T47D (cell line): ENCODE data around the gene TNFAIP3.
"Not testable (repeated sequence)": the region's sequence is repeated elsewhere in the genome, so short reads cannot be mapped to it uniquely, and the experiment has no call there.

Experiments used
- DNase-seq, 2 experiments: peaks; one replicate each; pipeline versions ENCODE4 v3.0.0 to v3.0.0-alpha.2; 2011 to 2012; ENCODE audit warnings: low read depth in 1 of 2, low spot score in 1 of 2
- JUND ChIP-seq: IDR thresholded peaks from 2 replicates; pipeline ENCODE4 v1.6.1; 2012; ENCODE audit warnings: low read depth
- in situ Hi-C: cut with HindIII; loops from 2 replicates; pipeline ENCODE4 v1.10.0; 2016; ENCODE audit warnings: low sequenced_read_pairs, low pct_unique_long_range_greater_than_20kb

The TNFAIP3 gene

GRCh38 chr6:137878486-137879285 is 11.6 kb downstream of the TNFAIP3 start:
- no peak for DNase-seq
- in situ Hi-C loops: no loop called here
- no peak for TF ChIP-seq JUND

DNA sequence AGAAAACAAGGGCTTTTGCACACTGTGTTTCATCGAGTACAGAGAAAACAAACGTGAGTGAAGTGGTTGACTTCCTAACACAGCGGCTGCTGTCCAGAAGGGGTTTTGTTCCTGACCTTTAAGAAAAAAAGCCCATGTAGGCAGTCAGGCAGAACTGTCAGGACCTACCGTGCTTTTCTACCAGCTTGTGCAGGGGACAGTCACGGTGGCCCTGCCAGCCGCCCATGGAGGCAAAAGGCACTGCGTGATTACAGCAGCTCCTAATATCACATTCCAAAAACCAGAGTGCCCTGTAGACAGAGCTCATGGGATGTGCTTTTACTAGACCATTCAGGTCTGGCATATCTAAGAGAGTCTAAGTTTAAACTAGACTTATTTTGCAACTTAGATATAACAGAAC is 12.2 kb downstream of the TNFAIP3 start:
- no peak for DNase-seq
- TF ChIP-seq JUND: no peak
- in situ Hi-C loops: no loop called here

DNA sequence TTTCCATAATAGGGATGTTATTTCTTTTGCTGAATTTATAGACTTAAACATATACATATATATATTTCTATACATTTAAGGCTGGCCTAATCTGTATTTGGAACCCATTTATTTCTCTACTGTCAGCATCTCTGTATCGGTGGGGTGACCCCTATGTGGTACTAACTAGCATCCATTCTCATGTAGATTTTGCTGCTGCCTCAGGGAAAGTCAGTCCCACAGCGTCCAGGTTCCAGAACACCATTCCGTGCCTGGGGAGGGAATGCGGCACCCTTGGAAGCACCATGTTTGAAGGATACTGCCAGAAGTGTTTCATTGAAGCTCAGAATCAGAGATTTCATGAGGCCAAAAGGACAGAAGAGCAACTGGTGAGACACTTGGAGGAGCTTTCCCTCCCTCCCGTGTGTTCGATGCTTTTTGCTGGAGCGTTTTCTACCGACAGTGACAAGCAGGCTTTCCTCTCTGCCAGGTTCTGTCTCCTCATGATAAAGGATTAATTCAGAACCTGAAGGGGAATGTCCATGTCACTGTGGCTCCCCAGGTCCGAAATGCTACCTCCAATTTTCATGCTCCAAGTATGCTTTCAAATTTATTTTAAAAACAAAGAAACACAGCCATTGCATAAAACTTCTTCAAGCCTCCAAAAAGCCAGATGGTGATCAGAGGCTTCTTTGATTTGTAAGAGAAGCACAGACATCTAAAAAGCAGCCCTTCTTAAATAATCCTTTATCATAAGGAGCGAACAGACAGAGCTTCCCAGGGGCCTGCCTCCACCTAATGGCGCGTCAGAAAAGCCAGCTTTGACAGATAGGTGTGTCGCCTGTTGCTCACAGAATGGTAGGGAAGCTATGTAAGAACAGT is 13.1 kb downstream of the TNFAIP3 start:
- DNase-seq: no peak
- in situ Hi-C loops: no loop called here
- no peak for TF ChIP-seq JUND

DNA sequence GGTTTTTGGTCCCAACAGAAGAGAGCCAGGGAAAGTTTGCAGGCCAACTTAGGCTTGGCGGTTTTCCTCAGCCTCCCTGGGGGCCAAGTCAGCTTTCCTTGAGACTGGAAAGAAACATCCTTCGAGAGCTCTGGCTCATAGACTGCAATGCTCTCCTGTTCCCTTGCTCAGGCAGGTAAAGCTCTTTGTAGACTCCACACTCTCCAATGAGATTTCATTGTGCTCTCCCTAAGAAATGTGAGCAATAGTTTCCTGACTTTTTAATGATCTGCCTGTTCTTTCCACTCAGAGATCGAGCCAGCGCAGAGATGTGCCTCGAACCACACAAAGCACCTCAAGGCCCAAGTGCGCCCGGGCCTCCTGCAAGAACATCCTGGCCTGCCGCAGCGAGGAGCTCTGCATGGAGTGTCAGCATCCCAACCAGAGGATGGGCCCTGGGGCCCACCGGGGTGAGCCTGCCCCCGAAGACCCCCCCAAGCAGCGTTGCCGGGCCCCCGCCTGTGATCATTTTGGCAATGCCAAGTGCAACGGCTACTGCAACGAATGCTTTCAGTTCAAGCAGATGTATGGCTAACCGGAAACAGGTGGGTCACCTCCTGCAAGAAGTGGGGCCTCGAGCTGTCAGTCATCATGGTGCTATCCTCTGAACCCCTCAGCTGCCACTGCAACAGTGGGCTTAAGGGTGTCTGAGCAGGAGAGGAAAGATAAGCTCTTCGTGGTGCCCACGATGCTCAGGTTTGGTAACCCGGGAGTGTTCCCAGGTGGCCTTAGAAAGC is 13.9 kb downstream of the TNFAIP3 start:
- DNase-seq: no peak
- in situ Hi-C loops: no loop called here
- no peak for TF ChIP-seq JUND

DNA sequence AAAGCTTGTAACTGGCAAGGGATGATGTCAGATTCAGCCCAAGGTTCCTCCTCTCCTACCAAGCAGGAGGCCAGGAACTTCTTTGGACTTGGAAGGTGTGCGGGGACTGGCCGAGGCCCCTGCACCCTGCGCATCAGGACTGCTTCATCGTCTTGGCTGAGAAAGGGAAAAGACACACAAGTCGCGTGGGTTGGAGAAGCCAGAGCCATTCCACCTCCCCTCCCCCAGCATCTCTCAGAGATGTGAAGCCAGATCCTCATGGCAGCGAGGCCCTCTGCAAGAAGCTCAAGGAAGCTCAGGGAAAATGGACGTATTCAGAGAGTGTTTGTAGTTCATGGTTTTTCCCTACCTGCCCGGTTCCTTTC is 14.4 kb downstream of the TNFAIP3 start:
- TF ChIP-seq JUND: no peak
- in situ Hi-C loops: no loop called here

GRCh38 chr6:137882225-137882961 is 15.3 kb downstream of the TNFAIP3 start:
- DNase-seq: no peak

More for the DNA sequence above, 14.4 kb downstream of the TNFAIP3 start:
- no peak for DNase-seq

GRCh38 chr6:137883400-137884148 is 16.5 kb downstream of the TNFAIP3 start:
- in situ Hi-C loops: no loop called here
- DNase-seq: no peak
- no peak for TF ChIP-seq JUND

More at GRCh38 chr6:137882225-137882961, 15.3 kb downstream of the TNFAIP3 start:
- no peak for TF ChIP-seq JUND
- in situ Hi-C loops: no loop called here

GRCh38 chr6:137884149-137884909 is 17.3 kb downstream of the TNFAIP3 start:
- in situ Hi-C loops: no loop called here
- no peak for DNase-seq
- no peak for TF ChIP-seq JUND

DNA sequence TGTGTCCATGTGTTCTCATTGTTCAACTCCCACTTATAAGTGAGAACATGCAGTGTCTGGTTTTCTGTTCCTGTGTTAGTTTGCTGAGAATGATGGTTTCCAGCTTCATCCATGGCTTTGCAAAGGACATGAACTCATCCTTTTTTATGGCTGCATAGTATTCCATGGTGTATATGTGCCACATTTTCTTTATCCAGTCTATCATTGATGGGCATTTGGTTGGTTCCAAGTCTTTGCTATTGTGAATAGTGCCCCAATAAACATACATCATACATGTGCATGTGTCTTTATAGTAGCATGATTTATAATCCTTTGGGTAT is 17.8 kb downstream of the TNFAIP3 start:
- in situ Hi-C loops, DNase-seq: not testable (repeated sequence)

DNA sequence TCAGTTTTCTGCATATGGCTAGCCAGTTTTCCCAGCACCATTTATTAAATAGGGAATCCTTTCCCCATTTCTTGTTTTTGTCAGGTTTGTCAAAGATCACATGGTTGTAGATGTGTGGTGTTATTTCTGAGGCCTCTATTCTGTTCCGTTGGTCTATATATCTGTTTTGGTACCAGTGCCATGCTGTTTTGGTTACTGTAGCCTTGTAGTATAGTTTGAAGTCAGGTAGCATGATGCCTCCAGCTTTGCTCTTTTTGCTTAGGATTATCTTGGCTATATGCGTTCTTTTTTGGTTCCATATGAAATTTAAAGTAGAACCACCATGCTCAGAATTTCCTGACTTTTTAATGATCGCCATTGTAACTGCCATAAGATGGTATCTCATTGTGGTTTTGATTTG is 19.2 kb downstream of the TNFAIP3 start:
- in situ Hi-C loops, DNase-seq: not testable (repeated sequence)

DNA sequence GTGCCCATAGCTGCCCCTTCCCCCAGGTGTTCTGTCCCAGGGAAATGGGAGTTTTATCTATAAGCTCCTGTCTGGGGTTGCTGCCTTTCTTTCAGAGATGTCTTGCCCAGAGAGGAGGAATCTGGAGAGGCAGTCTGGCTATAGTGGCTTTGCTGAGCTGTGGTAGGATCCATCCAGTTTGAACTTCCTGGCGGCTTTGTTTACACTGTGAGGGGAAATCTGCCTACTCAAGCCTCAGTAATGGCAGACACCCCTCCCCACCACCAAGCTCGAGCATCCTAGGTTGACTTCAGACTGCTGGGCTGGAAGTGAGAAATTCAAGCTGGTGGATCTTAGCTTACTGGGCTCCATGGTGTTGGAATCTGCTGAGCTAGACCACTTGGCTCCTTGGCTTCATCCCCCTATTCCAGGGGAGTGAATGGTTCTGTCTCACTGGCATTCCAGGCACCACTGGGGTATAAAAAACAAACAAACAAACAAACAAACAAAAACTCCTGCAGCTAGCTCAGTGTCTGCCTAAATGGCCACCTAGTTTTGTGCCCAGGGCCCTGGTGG is 24.0 kb downstream of the TNFAIP3 start:
- no peak for DNase-seq
- no peak for TF ChIP-seq JUND
- in situ Hi-C loops: no loop called here
